Cardiac muscle cell (in vitro differentiated cells and primary cell): ENCODE results near the gene FAM124A. TPM values are rescaled to one million over a fixed set of nuclear protein-coding genes. Genes with fewer than 3 reads are reported as not detected.
A peak's percentile ranks its signal among the peaks of the same experiment; 100 is the strongest.

Source experiments
- DNase-seq, 2 donors: peaks; one replicate each; pipeline versions ENCODE4 v3.0.0 to v3.0.0-alpha.2; 2010 to 2017; ENCODE audit warnings: low read depth in 1 of 2, low spot score in 1 of 2
- H3K27ac ChIP-seq: fragments of 200-600 bp; sonication (generic); 2 replicates; pipeline ENCODE4 v1.5.1; 2016
- H3K27me3 ChIP-seq: fragments of 200-600 bp; sonication (generic); 2 replicates; pipeline ENCODE4 v1.6.0; 2016; ENCODE audit warnings: control low read depth
- H3K36me3 ChIP-seq: fragments of 200-600 bp; sonication (generic); 2 replicates; pipeline ENCODE4 v1.5.1; 2016; ENCODE audit warnings: control low read depth
- H3K4me1 ChIP-seq: fragments of 200-600 bp; sonication (generic); 2 replicates; pipeline ENCODE4 v1.8.1; 2017; ENCODE audit warnings: low read depth, mild to moderate bottlenecking, mixed run types
- H3K4me3 ChIP-seq: fragments of 200-600 bp; sonication (generic); 2 replicates; pipeline ENCODE4 v1.5.1; 2016; ENCODE audit warnings: mild to moderate bottlenecking
- H3K9me3 ChIP-seq: fragments of 200-600 bp; sonication (generic); 2 replicates; pipeline ENCODE4 v1.5.1; 2017; ENCODE audit warnings: low read depth, mild to moderate bottlenecking, control low read depth
- CTCF ChIP-seq: IDR thresholded peaks from 2 replicates; pipeline ENCODE4 v1.5.1; 2012; ENCODE audit warnings: low read depth, mild to moderate bottlenecking, low read length
- polyA plus RNA-seq: library from polyadenylated mRNA; unstranded; fragments of >200 nt; fragmentation: Nextera tagmentation; extraction: Ambion mirVana; gene quantifications from 2 replicates; pipeline ENCODE4 v1.2.1, GENCODE V29; 2016
- total RNA-seq: library from RNA; depleted of rRNA; stranded (reverse); fragments of >200 nt; gene quantifications from 2 replicates; pipeline ENCODE4 v1.2.3, GENCODE V29; 2016

The FAM124A gene
- total and polyA plus RNA-seq, 2 experiments from 2014 or later, result 0.16 to 0.18 TPM

DNA sequence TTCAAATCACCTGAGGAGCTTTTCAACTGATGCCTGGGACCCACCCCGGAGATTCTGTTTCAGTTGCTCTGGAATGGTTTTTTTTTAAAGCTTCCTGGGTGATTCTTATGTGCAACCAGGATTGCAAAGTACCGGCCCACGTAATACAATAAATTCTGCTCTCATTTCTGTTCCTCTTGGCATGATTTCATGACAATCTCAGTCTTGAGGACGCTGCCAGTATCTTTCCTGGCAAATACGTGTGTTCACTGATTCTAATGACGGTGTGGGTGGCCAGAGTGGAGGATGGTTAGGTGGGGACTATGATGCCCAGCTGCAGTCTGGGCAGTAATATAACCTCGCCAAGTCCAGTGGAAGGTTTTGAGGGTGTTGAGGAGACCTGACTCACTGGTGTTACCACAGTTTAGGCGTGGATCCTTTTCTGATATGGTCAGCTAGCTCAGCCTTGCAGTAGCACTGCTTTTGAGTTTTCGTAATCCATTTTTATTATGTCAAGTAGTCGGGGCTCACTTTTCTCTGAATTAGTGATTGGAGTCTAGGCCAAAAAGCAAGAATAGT, 49.4 kb downstream of the FAM124A start:
- H3K4me1 ChIP-seq, result no peaks in the 10 kb centered on the region
- no peaks in the 10 kb centered on the region for H3K9me3 ChIP-seq
- no peaks in the 10 kb centered on the region for H3K27me3 ChIP-seq
- no peaks in the 10 kb centered on the region for H3K36me3 ChIP-seq
- H3K4me3 ChIP-seq, result no peak overlapping the region
- DNase-seq, result no peak
- TF ChIP-seq CTCF, result no peak
- H3K27ac ChIP-seq, result no peak overlapping the region

DNA sequence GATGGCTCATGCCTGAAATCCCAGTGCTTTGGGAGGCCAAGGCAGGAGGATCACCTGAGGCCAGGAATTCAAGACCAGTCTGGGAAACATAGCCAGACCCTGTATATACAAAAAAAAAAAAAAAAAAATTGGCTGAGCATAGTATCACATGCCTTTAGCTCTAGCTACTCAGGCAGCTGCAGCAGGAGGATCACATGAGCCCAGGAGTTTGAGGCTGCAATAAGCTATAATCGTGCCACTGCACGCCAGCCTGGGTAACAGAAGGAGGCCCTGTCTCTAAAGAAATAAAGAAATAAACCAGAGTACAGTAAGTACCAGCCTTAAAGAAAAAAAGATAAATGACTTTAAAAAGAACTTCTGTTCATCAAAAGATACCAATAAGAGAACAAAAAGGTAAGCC, 52.9 kb downstream of the FAM124A start:
- no peaks in the 10 kb centered on the region for H3K4me1 ChIP-seq
- no peaks in the 10 kb centered on the region for H3K9me3 ChIP-seq
- TF ChIP-seq CTCF, result no peak
- H3K4me3 ChIP-seq, result no peak overlapping the region
- no peaks in the 10 kb centered on the region for H3K36me3 ChIP-seq
- DNase-seq, result no peak
- no peak overlapping the region for H3K27ac ChIP-seq
- H3K27me3 ChIP-seq, result no peaks in the 10 kb centered on the region

DNA sequence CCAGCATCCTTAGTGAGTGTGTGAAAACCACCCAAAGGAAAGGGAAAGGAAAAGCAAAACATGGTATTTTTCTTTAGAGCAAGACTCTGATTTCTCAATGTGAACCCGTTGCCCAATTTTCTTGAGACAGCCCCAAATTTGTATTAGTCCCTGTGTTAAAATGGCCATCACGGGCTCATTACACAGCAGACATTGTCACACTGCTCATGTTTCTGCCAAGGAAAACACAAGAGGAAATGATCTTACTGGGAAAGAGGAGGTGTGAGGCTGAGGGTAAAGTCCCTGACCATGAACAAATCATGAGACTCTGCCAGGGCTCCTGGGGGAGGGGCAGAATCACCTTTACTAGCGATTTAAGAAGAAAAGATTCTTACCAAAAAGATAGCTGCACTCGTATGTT, 54.4 kb downstream of the FAM124A start:
- Histone ChIP-seq H3K36me3 (no peaks in the 10 kb centered on the region), H3K27ac (no peak overlapping the region), H3K4me1 (no peaks in the 10 kb centered on the region), H3K9me3 (no peaks in the 10 kb centered on the region), H3K27me3 (no peaks in the 10 kb centered on the region), H3K4me3 (no peak overlapping the region)
- no peak for TF ChIP-seq CTCF
- peak in 1 of 2 donors; percentile 38 for DNase-seq

GRCh38 chr13:51277928-51278327, 55.7 kb downstream of the FAM124A start:
- no peak for TF ChIP-seq CTCF
- Histone ChIP-seq H3K27me3 (no peaks in the 10 kb centered on the region), H3K36me3 (no peaks in the 10 kb centered on the region), H3K4me3 (no peak overlapping the region), H3K4me1 (no peaks in the 10 kb centered on the region), H3K9me3 (no peaks in the 10 kb centered on the region), H3K27ac (no peak overlapping the region)
- no peak for DNase-seq

GRCh38 chr13:51278426-51279130, 56.4 kb downstream of the FAM124A start:
- TF ChIP-seq CTCF, result no peak
- Histone ChIP-seq H3K36me3 (no peaks in the 10 kb centered on the region), H3K4me3 (no peak overlapping the region), H3K27ac (no peak overlapping the region), H3K4me1 (no peaks in the 10 kb centered on the region), H3K27me3 (no peaks in the 10 kb centered on the region), H3K9me3 (no peaks in the 10 kb centered on the region)
- no peak for DNase-seq
